Activated CD8-positive, alpha-beta memory T cell treated with anti-CD3 and anti-CD28 coated beads, Interleukin-2, amount 50 U/mL, for 24 hours (primary cell): ENCODE data around the gene PRMT7.
"Not testable (repeated sequence)": the region's sequence is repeated elsewhere in the genome, so short reads cannot be mapped to it uniquely, and the experiment has no call there.

ENCODE experiments used
- DNase-seq: peaks from one replicate; pipeline ENCODE4 v3.0.0-alpha.2; 2020; ENCODE audit errors: extremely low read depth

The PRMT7 gene

GRCh38 chr16:68283801-68284598, 26.8 kb upstream of the PRMT7 start:
- no peak for DNase-seq

- no peak for DNase-seq
Observed at GRCh38 chr16:68284847-68285246, 26.0 kb upstream of the PRMT7 start.

DNA sequence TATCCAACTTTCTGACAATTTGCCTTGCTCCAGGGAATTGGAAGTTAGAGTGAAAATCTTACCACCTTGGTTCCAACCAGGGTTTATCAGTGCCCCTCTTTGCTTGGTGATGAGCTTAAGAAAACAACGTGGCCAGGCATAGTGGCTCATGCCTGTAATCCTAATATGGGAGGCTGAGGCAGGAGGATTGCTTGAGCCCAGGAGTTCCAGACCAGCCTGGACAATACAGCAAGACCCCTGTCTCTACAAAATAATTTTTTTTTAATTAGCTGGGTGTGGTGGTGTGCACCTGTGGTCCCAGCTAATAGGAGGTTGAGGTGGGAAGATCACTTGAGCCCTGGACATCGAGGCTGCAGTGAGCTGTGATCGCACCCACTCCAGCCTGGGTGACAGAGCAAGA, 25.1 kb upstream of the PRMT7 start:
- no peak for DNase-seq

DNA sequence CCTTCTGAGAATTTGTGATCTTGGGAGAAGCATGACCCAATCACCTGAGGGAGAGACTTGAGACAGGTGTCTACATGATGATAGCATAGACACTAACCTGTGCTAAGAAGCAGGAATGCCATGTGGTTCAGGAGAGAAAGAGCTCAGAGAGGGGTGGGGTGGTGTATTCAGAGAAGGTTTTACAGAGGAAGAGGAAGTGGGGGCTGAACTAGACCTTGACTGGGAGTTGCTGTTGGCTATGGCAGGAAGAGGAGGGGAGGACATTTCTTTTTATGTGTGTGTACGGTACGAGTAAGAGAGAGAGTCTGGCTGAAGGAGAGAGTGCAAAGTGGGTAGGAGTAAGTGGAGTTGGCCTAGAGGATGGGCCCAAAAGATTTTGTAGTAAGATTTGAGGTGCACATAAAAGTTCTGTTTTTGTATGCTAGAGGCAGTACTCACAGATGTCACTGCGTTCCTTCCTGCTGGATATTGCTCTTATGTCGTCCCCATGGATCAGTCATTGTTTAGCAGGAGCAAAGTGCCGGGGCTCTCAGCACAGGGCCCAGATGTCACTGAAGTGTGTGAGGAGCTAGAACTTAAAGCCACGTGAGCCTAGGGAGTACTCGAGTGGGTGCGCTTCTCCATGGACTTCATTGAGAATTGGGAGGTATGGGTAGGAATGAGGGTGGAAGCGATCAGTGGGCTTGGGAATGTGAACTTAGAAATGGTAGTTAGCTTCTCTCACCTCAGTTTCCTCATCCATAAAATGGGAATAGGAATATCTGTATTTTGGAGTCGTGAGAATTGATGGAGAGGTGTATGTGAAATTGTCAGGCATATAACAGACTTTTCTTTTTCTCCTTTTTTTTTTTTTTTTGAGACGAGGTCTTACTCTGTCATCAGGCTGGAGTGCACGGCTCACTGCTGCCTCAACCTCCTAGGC, 24.4 kb upstream of the PRMT7 start:
- DNase-seq = no peak

- DNase-seq = no peak
Observed at GRCh38 chr16:68287276-68288251, 23.3 kb upstream of the PRMT7 start.

GRCh38 chr16:68288252-68288650, 22.6 kb upstream of the PRMT7 start:
- no peak for DNase-seq

GRCh38 chr16:68288796-68289195, 22.0 kb upstream of the PRMT7 start:
- DNase-seq = not testable (repeated sequence)

DNA sequence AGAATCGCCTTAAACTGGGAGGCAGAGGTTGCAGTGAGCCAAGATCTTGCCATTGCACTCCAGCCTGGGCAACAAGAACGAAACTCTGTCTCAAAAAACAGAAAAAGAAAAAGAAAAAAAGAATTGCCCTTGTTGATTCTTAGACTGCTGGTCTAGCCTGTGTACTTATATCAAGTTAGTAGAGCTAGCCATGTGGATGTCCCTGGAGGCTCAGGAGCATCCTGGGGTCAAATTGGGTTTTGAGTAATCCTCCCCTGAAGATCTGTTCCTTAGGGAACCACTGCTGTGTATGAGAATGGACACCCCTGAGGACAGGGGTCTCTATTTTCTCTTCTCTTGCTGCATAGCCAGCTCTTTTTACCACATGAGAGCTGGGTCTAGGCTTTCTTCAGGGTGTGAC, 21.6 kb upstream of the PRMT7 start:
- no peak for DNase-seq

DNA sequence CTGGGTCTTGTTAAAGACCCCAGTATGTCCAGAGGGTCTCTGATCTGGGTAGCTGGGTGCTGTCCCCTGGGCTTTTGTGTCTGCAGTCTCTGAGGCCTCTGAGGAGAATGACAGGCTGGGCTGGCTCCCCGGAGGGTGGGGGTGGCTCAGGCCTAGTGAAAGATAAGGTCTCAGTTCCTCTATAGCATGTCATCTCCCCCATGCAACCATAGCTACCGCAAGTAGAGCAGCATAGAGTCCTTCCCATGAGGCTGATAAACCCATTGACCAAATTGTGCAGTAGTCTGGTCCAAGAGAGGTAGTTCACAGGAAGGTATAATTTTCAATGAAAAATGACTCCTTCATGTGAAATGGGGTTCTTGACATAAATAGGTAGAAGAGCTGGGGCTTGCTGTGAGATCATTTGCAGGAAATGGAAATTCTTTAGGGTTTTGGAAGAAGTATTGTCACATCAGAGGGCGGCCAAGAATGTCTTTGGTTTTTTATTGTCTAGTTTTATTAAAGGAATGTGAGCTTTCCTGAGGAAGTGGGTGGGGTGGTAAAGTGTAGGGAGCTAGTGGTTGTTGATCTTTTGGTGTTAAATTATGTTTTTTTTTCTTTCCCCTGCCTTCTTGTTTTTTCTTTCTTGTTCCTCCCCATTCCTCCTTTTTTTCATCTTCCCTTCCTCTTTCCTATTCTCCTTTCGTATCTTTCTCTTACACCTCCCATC, 21.0 kb upstream of the PRMT7 start:
- peak; percentile 29 for DNase-seq

- no peak for DNase-seq
Observed at GRCh38 chr16:68290450-68290849, 20.4 kb upstream of the PRMT7 start.

DNA sequence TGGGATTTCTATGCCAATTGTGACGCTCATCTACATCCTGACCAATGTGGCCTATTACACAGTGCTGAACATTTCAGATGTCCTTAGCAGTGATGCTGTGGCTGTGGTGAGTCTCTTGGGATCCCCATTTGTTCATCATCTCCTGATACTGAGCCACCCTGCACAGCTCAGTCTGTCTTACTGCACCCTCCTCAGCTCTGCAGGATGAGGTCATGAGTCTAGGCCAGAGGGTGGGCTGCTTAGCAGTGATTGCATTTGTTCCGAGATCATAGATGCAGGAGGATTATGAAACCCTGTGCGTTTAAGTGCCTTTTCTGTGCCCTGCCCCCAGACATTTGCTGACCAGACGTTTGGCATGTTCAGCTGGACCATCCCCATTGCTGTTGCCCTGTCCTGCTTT, 19.6 kb upstream of the PRMT7 start:
- DNase-seq = no peak

GRCh38 chr16:68292425-68292824, 18.4 kb upstream of the PRMT7 start:
- DNase-seq = no peak

DNA sequence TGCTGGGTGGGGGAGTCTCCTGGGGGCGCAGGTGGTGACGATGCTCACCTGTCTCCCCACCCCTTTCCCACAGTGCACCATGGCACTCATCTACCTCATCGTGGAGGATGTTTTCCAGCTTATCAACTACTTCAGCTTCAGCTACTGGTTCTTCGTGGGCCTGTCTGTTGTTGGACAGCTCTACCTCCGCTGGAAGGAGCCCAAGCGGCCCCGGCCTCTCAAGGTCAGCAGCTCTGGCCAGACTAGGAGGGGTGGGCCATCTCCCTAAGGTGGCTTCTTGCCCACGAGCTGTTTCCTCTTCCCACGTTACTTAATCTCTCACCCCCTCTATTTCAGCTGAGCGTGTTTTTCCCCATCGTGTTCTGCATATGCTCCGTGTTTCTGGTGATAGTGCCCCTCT, 14.5 kb upstream of the PRMT7 start:
- DNase-seq = no peak

GRCh38 chr16:68296693-68297092, 14.1 kb upstream of the PRMT7 start:
- no peak for DNase-seq

DNA sequence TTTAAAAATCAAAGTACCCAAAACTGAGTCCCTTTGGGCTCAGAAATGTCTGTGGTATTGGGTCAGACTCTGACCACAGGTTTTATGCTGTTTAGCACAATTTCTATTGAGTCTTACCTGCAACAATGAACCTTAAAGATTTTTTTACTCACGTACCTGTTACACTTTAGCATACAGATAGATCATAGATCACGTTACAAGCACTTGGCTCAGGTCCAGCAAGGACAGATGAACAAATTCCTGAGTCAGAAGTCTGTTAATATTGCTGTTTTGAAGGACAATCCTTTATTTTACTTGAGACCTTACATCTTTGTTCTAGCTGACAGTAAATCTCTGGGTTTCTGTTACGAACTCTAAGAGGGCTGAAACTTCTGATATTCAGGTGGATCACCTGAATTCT, 12.9 kb upstream of the PRMT7 start:
- DNase-seq = no peak

DNA sequence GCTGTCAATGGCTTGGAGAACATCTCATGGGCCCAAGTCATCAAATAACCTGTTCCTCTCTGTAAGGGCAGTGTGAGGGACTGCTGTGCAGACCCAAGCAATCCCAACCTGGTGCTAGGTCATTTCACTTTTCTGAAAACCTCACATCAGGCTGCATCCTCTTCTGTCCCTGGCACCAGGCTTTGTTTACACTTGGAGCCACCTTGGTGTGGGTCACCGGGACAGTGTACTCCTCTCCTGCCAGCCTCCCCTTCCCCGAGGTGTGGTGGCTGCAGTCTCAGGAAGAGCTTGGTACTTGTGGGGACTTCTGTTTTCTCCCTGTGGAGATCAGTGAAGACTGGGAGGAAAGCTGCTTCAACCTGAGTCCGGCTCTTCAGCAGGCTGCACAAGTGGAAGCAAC, 12.5 kb upstream of the PRMT7 start:
- no peak for DNase-seq

DNA sequence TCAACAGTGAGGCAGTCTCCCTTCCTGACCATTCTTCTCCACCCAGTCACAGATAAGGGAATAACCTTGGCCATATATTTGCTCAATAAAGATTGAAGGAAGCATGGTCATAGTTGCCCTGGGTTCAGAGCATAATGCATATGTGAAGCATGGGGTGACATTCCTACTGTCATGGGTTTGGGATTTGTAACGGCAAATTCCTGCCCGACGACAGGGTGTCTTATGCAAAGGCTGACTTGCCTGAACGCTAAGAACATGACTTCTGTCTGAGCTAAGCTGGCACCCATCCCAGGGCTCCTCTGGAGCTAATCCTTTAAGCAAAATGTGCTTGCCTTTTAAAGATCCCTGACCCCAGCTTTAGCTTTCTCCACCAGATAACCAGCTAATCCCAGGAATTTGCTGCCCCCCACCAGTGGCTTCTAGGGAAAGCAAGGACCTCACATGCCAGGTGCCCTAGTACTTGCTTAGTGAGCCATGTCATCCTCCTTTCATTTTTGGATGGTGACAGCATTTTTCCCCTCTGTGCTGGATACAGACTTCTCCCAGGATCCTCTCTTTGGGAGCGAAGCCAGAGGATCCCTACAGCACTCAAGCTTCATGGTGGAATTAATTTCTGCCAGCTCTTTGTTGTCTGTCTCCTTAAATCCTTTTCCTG, 11.8 kb upstream of the PRMT7 start:
- DNase-seq = no peak

GRCh38 chr16:68299571-68300453, 11.0 kb upstream of the PRMT7 start:
- DNase-seq = no peak

DNA sequence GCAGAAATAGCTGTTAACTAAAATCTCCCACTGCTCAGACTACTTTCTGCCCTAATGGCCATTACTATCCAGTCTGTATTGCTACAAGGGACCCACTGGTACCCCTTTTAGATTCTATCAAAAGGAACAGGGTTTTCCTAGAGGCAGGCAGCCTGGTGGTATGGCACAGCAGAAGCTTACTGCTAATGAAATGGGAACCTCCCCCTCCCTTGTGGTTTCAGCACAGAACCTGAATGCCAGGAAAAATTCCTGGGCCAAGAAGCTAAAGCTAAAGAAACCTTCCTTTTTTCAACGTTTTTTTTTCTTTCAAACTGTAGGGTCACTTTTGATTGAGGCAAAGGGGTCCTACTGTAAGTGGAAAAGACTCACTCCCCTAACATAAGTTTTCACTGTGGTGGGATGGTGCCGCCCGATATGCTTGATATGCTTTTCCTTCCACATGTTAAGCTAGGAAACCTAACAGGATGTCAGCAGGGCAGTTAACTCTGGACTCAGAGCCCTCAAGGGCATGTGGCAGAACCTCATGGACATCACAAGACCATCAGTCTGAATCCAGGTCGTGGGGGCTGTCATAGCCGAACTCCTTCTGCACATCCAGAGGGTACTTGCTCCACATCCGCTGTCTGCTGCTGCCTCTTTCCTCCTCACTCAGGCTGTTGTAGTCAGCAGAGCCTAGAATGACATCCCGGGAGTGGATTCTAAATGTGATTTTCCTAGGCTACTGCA, 9.9 kb upstream of the PRMT7 start:
- DNase-seq = no peak
